ENCODE measurements around the gene RCVRN.
"Not testable (repeated sequence)": the region's sequence is repeated elsewhere in the genome, so short reads cannot be mapped to it uniquely, and the experiment has no call there.

RCVRN gene

DNA sequence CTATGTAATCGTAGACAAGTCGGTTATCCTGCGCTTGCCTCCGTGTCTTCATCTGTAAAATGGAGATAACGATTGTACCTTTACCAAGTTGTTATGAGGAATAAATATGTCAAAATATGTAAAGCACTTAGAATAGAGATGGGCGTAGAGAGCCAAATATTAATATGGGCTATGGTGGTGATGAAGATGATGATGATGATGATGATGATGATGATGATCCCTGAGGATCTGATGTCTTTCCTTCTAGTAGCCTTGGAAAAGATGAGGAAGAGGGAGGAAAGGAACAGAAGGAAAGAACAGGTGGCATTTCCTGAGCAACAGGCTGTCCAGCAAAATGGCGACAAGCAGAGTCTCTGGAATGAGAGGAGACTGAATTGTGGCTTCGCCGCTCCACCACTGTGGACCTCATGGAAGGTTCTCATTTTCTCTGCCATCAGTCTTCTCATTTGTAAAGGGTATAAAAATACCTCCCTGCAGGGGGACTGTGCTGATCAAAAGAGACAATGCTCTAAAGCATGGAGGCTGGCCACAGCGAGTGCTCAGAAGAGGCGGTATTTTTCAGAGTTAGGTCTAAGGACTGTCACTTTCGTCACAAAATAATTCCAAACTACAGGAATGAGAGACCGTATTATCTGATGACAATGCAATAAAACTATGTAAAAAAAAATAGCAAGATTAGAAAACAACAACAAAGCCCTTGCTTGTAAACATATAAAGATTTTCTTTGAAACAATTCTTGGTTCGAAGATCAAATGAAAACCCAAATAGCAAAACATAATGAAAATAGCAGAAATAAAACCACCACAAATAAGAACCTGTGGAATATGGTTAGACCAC, 17.2 kb upstream of the RCVRN start:
- DNase-seq (ENCODE audit: low spot score) = no peak

- DNase-seq (ENCODE audit: low spot score) = not testable (repeated sequence)
Measured at GRCh38 chr17:9921216-9921615, 16.1 kb upstream of the RCVRN start.

GRCh38 chr17:9918804-9919352, 13.8 kb upstream of the RCVRN start:
- DNase-seq (ENCODE audit: low spot score) = no peak

- no peak for DNase-seq (ENCODE audit: low spot score)
Measured at GRCh38 chr17:9918352-9918751, 13.3 kb upstream of the RCVRN start.

DNA sequence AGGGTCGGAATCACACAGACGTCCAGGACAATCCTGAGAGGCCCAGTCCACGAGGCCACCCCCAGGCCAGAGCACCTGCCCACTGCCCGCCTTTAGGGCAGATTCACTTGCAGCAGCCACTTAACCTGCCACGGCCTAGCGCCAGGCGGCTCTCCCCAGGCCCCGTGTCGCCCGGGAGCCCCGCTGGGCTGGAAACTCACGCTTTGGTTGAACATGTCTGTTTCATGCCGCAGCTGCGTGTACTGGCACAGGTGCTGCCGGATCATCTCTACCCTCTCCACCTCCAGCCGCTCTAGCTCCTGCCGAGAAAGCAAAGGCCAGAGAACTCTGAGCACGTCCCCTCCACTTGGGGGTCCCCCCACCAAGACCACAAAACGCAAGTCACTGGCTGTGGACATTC, 12.7 kb upstream of the RCVRN start:
- DNase-seq (ENCODE audit: low spot score) = no peak

DNA sequence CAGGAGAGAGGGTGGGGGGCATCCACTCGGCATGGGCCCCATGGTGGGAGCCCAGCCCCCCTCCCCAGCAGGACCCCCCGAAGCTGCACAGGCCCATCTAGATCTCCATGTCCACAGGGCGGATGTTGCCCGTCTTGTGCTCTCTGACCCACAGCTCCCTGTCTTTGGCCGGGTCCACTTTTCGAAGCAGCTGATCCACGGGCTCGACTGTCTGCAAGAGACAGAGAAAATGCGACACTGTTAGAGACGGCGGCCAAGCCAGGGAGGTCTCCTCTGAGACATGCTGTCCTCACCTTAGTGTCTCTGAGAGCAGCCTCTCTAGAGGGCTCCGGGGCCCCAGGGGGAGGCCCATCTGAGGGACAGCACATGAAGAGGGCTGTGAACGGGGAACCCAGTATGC, 12.1 kb upstream of the RCVRN start:
- DNase-seq (ENCODE audit: low spot score) = no peak

GRCh38 chr17:9916108-9916507, 11.0 kb upstream of the RCVRN start:
- no peak for DNase-seq (ENCODE audit: low spot score)

DNA sequence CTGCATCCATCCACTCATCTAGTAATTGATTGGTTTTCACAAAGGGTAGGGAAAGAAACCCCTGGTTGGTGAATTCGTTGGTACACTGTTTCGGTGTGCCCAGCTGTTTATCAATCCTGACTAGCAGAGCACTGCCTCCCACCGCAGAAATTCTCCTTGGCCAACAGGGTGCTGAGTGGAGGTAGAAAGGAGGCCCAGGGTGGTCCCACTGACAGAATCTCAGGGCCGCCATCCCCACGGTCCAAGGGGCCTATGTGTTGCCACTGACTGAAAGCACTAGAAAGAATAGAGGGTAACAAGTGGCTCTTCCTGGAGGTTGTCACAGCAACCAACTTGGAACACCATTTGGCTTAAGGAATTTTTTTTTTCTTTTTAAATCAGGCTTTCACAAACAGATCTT, 8.4 kb upstream of the RCVRN start:
- no peak for DNase-seq (ENCODE audit: low spot score)

GRCh38 chr17:9912121-9913099, 7.3 kb upstream of the RCVRN start:
- no peak for DNase-seq (ENCODE audit: low spot score)

DNA sequence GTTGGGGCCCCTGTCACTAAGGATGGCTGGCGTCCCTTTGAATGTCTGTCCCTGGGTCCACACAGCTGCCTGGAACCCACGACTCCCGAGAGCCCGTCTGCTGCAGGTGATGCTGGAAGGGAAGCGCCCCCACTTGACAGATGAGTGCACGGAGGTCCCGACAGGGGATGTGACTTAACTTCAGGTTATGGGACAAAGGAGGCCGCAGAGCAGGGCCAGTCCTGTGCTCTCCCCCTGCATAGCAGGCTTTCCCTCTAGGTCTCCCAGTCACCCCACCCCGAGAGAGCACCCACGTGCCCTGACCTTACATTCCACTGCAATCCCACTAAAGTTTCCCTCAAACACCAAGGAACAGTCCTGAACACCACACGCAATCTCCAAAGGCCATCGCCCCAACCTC, 6.0 kb upstream of the RCVRN start:
- DNase-seq (ENCODE audit: low spot score) = no peak

DNA sequence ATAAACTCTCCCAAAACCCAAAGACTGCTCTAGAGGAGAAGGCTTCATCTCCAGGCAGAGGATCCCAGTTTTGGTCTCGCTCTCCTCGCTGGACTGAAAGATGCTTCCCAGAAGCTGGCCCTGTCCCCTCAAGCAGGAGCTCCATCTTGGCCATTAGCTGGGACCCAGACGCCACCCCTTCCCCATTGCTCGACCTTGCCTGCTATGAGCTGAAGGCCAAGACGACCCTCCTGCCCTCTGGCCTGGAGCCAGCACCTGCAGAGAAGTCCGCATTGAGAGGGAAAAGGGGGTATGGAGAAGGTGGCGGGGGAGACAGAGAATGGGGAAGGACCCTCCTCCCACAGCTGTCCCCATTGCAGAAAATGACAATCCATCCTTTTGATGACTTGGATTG, 3.6 kb upstream of the RCVRN start:
- no peak for DNase-seq (ENCODE audit: low spot score)

GRCh38 chr17:9907883-9908648, 3.0 kb upstream of the RCVRN start:
- DNase-seq (ENCODE audit: low spot score) = no peak

GRCh38 chr17:9907131-9907530, 2.1 kb upstream of the RCVRN start:
- no peak for DNase-seq (ENCODE audit: low spot score)

DNA sequence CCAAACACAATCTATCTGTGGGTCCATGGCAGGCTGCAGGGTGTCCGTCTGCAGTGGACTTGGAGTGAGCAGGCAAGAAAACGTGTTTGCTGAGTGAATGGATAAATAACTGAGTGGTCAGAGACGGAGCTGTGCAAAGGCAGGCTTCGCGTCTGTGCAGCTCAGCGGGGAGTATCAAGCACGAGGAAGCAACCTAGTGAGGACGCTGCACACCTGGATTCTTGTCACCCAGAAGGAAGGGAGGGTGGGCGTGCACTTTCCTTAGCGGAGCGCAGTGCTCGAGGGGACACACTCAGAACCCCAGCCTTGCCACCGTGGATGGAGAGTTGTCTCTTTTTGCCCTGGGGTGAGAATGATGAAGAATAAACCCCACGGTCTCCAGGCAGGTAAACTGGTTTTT, 1.5 kb upstream of the RCVRN start:
- DNase-seq (ENCODE audit: low spot score) = no peak

DNA sequence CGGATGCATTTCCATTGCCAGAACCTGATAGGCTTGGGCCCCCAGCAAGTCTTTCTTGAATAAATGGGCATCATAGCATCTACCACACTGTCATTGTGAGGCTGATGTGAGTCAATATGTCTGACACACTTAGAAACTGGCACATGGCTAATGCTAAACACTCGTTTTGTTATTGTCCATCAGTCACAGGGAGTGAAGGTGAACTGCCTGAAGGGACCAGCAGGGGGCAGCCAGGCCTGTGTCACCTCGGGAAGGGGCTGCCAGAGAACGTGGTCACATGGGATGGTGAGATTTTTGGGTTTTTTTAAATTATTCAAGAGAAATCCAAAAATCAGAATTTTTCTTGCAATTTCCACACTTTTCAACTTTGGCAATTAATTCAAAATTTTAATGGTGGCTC, 831 bp upstream of the RCVRN start:
- DNase-seq (ENCODE audit: low spot score) = no peak

DNA sequence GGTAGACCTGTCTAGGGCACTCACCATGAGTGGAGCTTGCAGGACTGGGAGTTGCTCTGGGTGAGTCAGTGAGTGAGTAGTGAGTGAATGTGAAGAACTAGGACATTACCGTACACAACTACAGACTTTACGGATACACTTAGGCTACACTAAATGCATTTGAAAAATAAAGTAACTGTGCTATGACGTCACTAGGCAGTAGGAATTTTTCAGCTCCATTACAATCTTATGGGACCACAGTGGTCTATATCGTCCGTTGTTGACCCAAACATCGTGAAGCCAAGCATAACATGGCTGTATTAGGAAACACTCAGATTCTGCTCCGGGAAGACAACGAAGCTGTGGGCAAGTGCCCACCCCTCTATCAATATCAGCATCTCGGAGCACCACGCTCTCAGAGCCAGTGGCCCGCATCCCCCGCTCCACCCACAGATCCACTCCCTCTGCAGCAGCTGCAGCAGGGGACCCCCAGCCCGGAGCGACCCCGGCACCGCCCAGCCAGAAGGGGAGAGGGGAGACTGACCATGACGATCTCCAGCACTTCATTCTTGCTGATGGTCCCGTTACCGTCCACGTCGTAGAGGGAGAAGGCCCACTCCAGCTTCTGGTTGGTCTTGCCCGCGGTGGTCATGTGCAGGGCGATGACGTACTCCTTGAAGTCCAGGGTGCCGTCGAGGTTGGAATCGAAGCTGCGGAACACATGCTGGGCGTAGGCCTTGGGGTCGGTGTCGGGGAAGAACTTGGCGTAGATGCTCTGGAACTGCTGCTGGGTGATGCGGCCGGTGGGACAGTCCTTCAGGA, 594 bp downstream of the RCVRN start:
- no peak for DNase-seq (ENCODE audit: low spot score)

GRCh38 chr17:9902120-9902519, 3.0 kb downstream of the RCVRN start:
- DNase-seq (ENCODE audit: low spot score) = no peak

DNA sequence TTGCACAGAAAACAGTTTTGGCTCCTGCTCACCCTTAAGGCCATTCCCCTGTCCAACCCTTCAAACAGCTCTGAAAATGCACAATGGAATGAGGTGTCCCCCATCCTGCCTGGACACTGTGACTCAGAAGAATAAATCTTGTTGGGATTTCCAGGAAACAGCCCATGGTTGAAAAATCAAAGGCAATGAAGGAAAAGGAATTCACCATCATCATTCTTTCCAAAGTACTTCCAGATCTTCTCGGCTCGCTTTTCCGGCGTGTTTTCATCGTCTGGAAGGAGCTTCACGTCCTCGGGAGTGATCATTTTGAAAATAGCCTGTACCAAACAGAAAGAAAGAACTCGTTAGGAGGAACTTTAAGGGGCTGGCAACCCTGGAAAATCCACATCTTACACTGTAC, 4.3 kb downstream of the RCVRN start:
- DNase-seq (ENCODE audit: low spot score) = no peak

- DNase-seq (ENCODE audit: low spot score) = no peak
Measured at GRCh38 chr17:9900044-9900594, 5.0 kb downstream of the RCVRN start.

DNA sequence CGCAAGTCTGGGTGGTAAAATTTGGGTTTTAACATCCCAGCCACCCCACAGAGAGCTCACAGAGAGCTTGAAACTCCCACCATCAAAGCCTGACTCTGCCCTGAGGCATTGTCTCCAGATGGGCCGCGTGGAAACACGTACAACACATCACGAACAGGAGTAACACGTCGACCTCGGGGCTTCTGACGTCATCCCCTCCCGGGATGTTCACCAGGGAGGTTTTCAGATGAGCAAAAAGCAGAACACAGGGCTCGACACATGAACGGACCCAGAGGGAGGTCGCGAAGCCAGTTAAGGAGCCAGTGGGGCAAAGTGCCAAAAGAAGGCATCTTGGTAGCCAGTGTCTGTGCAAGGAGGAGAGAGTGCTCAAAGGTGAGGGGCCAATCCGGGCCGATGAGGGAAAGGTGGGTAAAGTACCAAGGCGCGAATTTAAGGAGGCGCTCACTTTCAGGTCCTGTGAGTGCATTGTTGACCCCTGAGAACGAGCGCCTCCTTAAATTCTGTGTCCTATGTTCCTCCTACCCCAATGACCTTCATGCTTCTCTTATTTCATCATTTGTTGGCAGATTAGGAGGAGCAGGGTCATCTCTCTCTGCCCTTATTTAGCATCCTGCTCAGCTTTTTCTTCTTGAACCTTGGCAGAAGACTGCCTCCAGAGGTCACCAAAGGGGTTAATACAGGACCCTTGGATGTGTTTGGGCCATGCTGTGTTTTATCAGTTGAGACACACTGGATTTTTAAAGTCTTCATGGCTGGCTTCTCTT, 5.6 kb downstream of the RCVRN start:
- DNase-seq (ENCODE audit: low spot score) = no peak
